ENCODE measurements around the gene SHANK1.

SHANK1 gene

DNA sequence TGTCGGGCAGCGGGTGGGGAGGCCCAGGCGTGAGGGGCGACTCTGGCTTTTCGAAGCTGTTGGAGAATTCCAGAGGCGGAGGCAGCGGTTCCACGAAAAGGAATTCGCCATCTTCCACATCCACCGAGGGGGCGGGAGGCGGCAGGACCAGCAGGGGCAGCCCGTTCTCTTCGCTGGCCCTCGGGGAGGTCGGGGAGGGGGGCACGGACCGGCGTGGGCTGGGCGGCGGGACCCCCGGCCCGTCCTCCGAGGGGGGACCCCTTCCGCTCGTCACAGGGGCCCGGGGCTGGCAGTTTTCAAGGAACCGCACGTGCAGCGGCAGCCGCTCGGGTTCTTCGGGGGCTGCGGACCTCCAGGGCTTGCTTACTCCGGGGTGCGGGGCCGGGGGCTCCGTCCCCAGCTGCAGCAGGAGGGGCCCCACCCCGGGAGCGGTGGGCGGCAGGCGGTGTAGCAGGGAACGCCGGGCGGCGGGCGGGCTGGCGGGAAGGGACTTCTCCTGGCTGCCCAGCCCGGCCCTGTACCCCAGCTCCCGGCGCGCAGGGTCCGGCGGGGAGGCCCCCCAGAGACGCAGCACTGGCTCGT is 52.3 kb downstream of the SHANK1 start:
- H3K36me3 ChIP-seq (ENCODE audit: insufficient read depth, insufficient read length, low read length) = no peaks in the 10 kb centered on the region
- peaks cover 5% of the 10 kb centered on the region for H3K4me1 ChIP-seq (ENCODE audit: insufficient read depth, insufficient read length)
- H3K9ac ChIP-seq (ENCODE audit: insufficient read length, low read depth) = no peak overlapping the region
- TF ChIP-seq SUZ12 (IDR thresholded peaks at IDR 0.05; ENCODE audit: extremely low read depth, insufficient read depth, insufficient read length) (no peak), ZNF274 (IDR thresholded peaks at IDR 0.05; ENCODE audit: low read depth, low read length) (no peak), YY1 (IDR thresholded peaks at IDR 0.05; ENCODE audit: insufficient read depth, insufficient read length) (no peak)
- peaks cover 7% of the 10 kb centered on the region; the same call in 1 of the 2 replicates for H3K9me3 ChIP-seq (ENCODE audit: insufficient read depth, low read length)
- H3K4me3 ChIP-seq (ENCODE audit: insufficient read length, low read depth) = no peak overlapping the region
- DNase-seq (ENCODE audit: low read depth, low spot score) = no peak
- H3K27me3 ChIP-seq (ENCODE audit: insufficient read depth, insufficient read length) = peaks cover 20% of the 10 kb centered on the region

DNA sequence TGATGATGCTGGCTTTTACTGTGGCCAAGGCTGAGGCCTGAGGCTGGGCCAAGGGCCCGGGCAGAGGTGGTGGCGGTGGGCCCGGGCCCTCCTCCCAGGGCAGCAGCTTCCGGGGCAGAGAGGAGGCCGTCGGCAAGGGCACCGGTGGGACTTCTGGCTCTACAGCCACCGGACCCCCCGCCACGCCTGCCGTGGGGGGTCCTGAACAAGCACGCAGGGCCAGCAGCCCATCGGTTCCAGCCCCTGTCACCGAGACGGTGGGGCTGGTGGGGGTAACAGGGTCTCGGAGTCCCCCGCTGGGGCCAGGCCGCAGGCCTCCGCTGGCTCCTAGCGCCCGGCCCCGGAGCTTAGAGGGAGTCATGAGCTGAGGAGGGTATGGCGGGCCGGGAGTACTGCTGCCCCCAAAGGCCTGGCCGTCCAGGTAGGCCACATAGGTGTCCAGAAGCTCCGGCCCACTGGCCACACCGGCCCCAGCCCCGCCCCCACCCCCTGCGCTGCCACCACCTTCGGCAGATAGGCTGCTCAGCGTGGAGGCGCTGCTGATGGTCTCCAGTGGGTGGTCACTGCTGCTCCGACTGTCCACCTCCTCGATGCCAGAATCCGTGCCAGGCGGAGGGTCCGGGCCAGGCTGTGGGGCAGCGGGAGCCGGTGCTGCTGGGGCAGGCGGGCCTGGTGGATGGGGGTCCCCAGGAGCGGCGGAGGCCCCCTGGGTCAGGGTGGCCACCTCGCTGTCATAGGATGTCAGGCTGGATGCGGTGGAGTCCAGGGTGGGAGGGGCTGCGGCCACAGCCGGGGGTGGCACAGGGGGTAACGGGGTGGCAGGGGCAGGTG is 53.0 kb downstream of the SHANK1 start:
- no peak for DNase-seq (ENCODE audit: low read depth, low spot score)
- no peak overlapping the region for H3K9ac ChIP-seq (ENCODE audit: insufficient read length, low read depth)
- TF ChIP-seq ZNF274 (IDR thresholded peaks at IDR 0.05; ENCODE audit: low read depth, low read length) (no peak), YY1 (IDR thresholded peaks at IDR 0.05; ENCODE audit: insufficient read depth, insufficient read length) (no peak), SUZ12 (IDR thresholded peaks at IDR 0.05; ENCODE audit: extremely low read depth, insufficient read depth, insufficient read length) (no peak)

DNA sequence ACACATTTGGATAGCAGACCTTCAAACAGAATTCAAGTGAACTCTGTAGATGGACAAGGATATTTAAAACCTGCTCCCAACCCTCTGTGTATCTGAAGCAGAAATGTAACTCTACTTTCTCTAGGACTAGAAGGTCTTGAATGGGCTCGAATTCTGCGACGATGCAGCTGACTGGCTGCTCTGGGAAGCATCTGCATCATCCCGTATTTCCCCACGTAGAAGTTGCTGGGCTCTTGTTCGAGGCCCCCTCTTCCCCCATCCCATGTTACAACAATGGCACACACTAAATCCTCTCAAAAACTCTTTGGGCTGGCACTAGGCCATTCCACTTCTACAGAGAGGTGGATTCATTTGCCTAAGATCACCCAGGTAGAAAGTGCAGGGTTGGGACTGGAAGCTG is 55.4 kb downstream of the SHANK1 start:
- Histone ChIP-seq H3K4me3 (ENCODE audit: insufficient read length, low read depth) (no peak overlapping the region), H3K9me3 (ENCODE audit: insufficient read depth, low read length) (peaks cover 7% of the 10 kb centered on the region; the same call in 1 of the 2 replicates), H3K9ac (ENCODE audit: insufficient read length, low read depth) (no peak overlapping the region), H3K27me3 (ENCODE audit: insufficient read depth, insufficient read length) (peaks cover 20% of the 10 kb centered on the region), H3K4me1 (ENCODE audit: insufficient read depth, insufficient read length) (peaks cover 9% of the 10 kb centered on the region), H3K36me3 (ENCODE audit: insufficient read depth, insufficient read length, low read length) (no peaks in the 10 kb centered on the region)
- TF ChIP-seq YY1 (IDR thresholded peaks at IDR 0.05; ENCODE audit: insufficient read depth, insufficient read length) (no peak), SUZ12 (IDR thresholded peaks at IDR 0.05; ENCODE audit: extremely low read depth, insufficient read depth, insufficient read length) (no peak), ZNF274 (IDR thresholded peaks at IDR 0.05; ENCODE audit: low read depth, low read length) (no peak)
- no peak for DNase-seq (ENCODE audit: low read depth, low spot score)

More for the DNA sequence above, 53.0 kb downstream of the SHANK1 start:
- Histone ChIP-seq H3K9me3 (ENCODE audit: insufficient read depth, low read length) (peaks cover 7% of the 10 kb centered on the region; the same call in 1 of the 2 replicates), H3K27me3 (ENCODE audit: insufficient read depth, insufficient read length) (peaks cover 20% of the 10 kb centered on the region), H3K4me1 (ENCODE audit: insufficient read depth, insufficient read length) (peaks cover 6% of the 10 kb centered on the region), H3K4me3 (ENCODE audit: insufficient read length, low read depth) (no peak overlapping the region), H3K36me3 (ENCODE audit: insufficient read depth, insufficient read length, low read length) (no peaks in the 10 kb centered on the region)

DNA sequence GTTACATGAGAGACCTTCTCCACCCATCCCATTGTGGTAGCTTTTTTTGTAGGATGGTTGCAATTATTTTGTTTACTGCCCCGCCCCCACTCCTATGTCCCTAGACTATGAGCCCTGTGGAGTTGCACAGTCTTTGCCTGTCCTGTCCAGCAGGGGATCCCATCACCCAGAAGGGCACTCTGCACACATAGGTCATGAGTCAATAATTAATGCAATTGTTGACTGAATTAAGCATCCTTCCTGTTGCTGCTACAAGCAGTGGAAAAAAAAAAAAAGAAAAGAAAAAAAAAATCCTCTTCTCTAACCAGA is 56.2 kb downstream of the SHANK1 start:
- no peak for DNase-seq (ENCODE audit: low read depth, low spot score)
- Histone ChIP-seq H3K4me1 (ENCODE audit: insufficient read depth, insufficient read length) (peaks cover 9% of the 10 kb centered on the region), H3K9ac (ENCODE audit: insufficient read length, low read depth) (no peak overlapping the region), H3K9me3 (ENCODE audit: insufficient read depth, low read length) (peaks cover 7% of the 10 kb centered on the region; the same call in 1 of the 2 replicates), H3K27me3 (ENCODE audit: insufficient read depth, insufficient read length) (peaks cover 16% of the 10 kb centered on the region), H3K36me3 (ENCODE audit: insufficient read depth, insufficient read length, low read length) (no peaks in the 10 kb centered on the region), H3K4me3 (ENCODE audit: insufficient read length, low read depth) (no peak overlapping the region)
- TF ChIP-seq SUZ12 (IDR thresholded peaks at IDR 0.05; ENCODE audit: extremely low read depth, insufficient read depth, insufficient read length) (no peak), YY1 (IDR thresholded peaks at IDR 0.05; ENCODE audit: insufficient read depth, insufficient read length) (no peak), ZNF274 (IDR thresholded peaks at IDR 0.05; ENCODE audit: low read depth, low read length) (no peak)

DNA sequence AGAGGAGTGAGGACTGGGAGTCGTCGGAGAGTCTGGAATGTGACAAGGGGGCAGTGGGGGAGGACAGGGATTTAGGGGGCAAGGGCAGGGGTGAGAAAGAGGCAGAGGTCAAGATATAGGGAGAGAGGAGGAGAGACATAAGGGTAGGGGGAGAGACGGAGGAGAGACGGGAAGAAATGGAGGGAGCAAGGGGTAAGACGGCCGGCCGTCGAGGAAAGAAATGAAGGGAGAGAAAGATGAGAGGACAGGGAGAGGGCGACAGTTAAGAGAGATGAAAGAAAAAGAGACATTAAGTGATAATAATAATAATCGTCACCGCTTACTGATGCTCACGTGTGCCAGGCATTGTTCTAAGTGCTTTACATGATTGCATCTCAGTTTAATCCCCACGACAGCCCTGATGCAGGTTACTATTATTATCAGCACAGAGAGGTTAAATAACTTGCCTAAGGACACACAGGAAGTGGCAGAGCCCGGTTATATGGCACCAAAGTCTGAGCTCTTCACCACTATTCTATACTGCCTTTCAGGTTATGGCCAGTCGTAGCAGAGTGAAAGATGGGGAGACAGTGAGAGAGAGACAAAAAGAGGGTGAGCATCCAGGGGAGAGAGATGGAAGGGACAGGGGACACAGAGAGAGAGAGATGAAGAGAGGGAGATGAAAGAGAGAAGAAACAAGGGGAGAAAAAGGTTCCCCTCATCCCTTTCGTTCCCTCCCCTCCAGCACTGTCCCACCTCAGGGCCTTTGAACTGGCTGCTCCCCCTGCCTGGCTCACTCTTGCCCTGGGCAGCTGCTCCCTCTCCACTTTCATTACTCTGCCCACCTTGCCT is 56.7 kb downstream of the SHANK1 start:
- Histone ChIP-seq H3K27me3 (ENCODE audit: insufficient read depth, insufficient read length) (peaks cover 12% of the 10 kb centered on the region), H3K4me3 (ENCODE audit: insufficient read length, low read depth) (no peak overlapping the region), H3K9ac (ENCODE audit: insufficient read length, low read depth) (no peak overlapping the region), H3K9me3 (ENCODE audit: insufficient read depth, low read length) (peaks cover 7% of the 10 kb centered on the region; the same call in 1 of the 2 replicates), H3K4me1 (ENCODE audit: insufficient read depth, insufficient read length) (peaks cover 9% of the 10 kb centered on the region), H3K36me3 (ENCODE audit: insufficient read depth, insufficient read length, low read length) (no peaks in the 10 kb centered on the region)
- TF ChIP-seq ZNF274 (IDR thresholded peaks at IDR 0.05; ENCODE audit: low read depth, low read length) (no peak), SUZ12 (IDR thresholded peaks at IDR 0.05; ENCODE audit: extremely low read depth, insufficient read depth, insufficient read length) (no peak), YY1 (IDR thresholded peaks at IDR 0.05; ENCODE audit: insufficient read depth, insufficient read length) (no peak)
- no peak for DNase-seq (ENCODE audit: low read depth, low spot score)

DNA sequence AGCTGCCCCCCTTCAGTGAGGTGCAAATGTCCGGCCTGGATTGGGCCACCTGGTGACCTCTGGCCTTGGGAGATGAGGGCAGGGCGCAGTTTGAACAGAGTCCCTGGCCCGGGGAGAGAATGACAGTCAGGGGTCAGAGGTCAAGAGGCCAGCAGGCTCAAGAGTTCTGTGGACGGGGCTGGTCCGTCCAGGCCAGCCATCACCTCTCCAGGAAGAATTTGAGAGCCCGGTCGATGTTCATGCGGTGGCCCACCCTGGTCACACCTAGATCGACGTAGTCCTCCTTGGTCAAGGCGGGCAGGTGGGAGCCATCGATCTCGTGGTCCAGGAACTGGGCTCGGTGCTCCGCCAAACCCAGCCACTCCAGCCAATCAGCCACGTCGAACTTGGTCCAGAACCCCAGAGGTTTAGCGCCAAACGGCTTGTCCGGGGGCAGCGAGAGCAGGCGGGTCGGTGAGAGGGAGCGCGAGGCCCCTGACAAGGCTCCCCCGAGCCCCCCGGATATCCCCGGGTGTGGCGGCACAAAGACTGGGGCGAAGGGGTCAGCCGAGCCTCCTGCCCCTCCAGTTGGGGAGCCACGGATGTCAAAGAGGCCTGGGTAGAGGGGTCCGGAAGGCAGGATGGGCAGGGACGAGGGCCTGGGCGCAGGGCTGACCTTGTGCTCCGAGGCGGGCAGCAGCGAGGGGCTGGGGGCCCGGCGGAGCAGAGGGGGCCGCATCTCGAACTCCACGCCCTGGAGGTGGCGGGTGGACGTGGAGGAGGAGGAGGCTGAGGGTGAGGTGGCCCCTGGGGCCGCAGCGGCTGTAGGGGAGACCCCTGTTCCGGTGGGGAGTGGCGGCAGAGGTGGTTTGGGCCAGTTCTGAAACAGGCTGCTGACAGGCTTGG is 57.6 kb downstream of the SHANK1 start:
- Histone ChIP-seq H3K4me1 (ENCODE audit: insufficient read depth, insufficient read length) (peaks cover 9% of the 10 kb centered on the region), H3K9me3 (ENCODE audit: insufficient read depth, low read length) (peaks cover 7% of the 10 kb centered on the region; the same call in 1 of the 2 replicates), H3K9ac (ENCODE audit: insufficient read length, low read depth) (no peak overlapping the region), H3K4me3 (ENCODE audit: insufficient read length, low read depth) (no peak overlapping the region), H3K27me3 (ENCODE audit: insufficient read depth, insufficient read length) (peaks cover 3% of the 10 kb centered on the region), H3K36me3 (ENCODE audit: insufficient read depth, insufficient read length, low read length) (no peaks in the 10 kb centered on the region)
- TF ChIP-seq YY1 (IDR thresholded peaks at IDR 0.05; ENCODE audit: insufficient read depth, insufficient read length) (no peak), SUZ12 (IDR thresholded peaks at IDR 0.05; ENCODE audit: extremely low read depth, insufficient read depth, insufficient read length) (no peak), ZNF274 (IDR thresholded peaks at IDR 0.05; ENCODE audit: low read depth, low read length) (no peak)
- no peak for DNase-seq (ENCODE audit: low read depth, low spot score)

Data from NT2/D1 (cell line).